Measurements from ENCODE around the gene TMEM116.

TMEM116 gene

GRCh38 chr12:111894556-111894955 lies 118.4 kb downstream of the TMEM116 start:
- DNase-seq (ENCODE audit: low spot score), result no peak

GRCh38 chr12:111893287-111893686 lies 119.7 kb downstream of the TMEM116 start:
- no peak for DNase-seq (ENCODE audit: low spot score)

- DNase-seq (ENCODE audit: low spot score), result peak; percentile 43
These were observed 124.8 kb downstream of the TMEM116 start for GRCh38 chr12:111887926-111888745.

GRCh38 chr12:111886662-111887545 lies 126.1 kb downstream of the TMEM116 start:
- DNase-seq (ENCODE audit: low spot score), result peak; percentile 17

- DNase-seq (ENCODE audit: low spot score), result no peak
These were observed 131.2 kb downstream of the TMEM116 start for GRCh38 chr12:111881716-111882115.

Measured in pons (tissue), 1 donor.